Measurements from ENCODE around the gene PLXNC1. TPM values are rescaled to one million over a fixed set of nuclear protein-coding genes. Genes with fewer than 3 reads are reported as not detected.

Gene PLXNC1
- total and polyA plus RNA-seq, 9 of the 15 experiments (the other 6 are each of a cell fraction or from before 2014, with no cell fraction given), result 0.08 to 0.87 (median 0.28) TPM

DNA sequence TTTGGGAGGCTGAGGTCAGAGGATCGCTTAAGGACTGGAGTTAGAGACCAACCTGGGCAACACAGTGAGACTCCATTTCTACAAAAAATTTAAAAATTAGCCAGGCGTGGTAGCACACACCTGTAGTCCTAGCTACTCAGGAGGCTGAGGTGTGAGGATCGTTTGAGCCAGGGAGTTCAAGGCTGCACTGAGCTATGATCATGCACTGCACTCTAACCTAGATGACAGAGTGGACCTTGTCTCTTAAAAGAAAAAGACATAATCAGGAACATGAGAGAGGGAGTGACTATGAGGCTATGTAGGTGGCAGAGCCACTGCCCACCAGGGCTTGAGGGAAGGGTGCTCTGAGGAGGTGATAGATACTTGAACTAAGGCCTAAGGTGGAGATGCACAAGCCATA is 49.2 kb upstream of the PLXNC1 start:
- intact Hi-C loops (cut with micrococcal nuclease) (no loop called here), in situ Hi-C loops (cut with MboI) (no loop called here)
- DNase-seq (ENCODE audit: extremely low read depth in 1 of 4, low spot score in 3 of 4) (no peak), ATAC-seq (no peak), FAIRE-seq (no peak)
- Histone ChIP-seq H3K79me2 (ENCODE audit: control insufficient read depth, insufficient read depth, low read length) (no peaks in the 10 kb centered on the region), H3K4me3 (no peak overlapping the region), H3K36me3 (ENCODE audit: control insufficient read depth, insufficient read depth, low read length) (no peaks in the 10 kb centered on the region), H3K9me1 (ENCODE audit: control insufficient read depth, insufficient read depth, low read length) (no peaks in the 10 kb centered on the region), H3K27me3 (ENCODE audit: control insufficient read depth in 2 of 2, insufficient read depth in 2 of 2, low read length in 2 of 2) (no peaks in the 10 kb centered on the region), H2AFZ (ENCODE audit: low read depth, low read length) (no peak overlapping the region), H3K9me3 (replicated peaks; ENCODE audit: control insufficient read depth, insufficient read depth, low read depth, low read length) (no peaks in the 10 kb centered on the region), H3K9ac (ENCODE audit: insufficient read depth in 1 of 2, low read depth in 2 of 2, low read length in 2 of 2) (no peak overlapping the region), H4K20me1 (replicated peaks; ENCODE audit: control insufficient read depth, insufficient read depth, low read length) (0 out of 2 replicates have a peak, but pooled peaks cover 4% of the 10 kb centered on the region), H3K4me2 (ENCODE audit: insufficient read depth, low read length) (no peak overlapping the region; the same call in 1 of the 2 replicates), H3K4me1 (replicated peaks in 1 of 2; ENCODE audit: control insufficient read depth in 2 of 2, insufficient read depth in 2 of 2, low read length in 2 of 2) (peaks cover 14 to 18% of the 10 kb centered on the region in 2 experiments), H3K27ac (ENCODE audit: extremely low read depth, low read depth, low read length) (no peak overlapping the region)
- TF ChIP-seq TEAD1 (CRISPR knock-in tag; IDR thresholded peaks at IDR 0.05) (0 out of 4 replicates have a peak, but pooled peaks of 1 of the 2 experiments have one; percentile 50), FOXP1 (CRISPR knock-in tag; IDR thresholded peaks at IDR 0.05) (0 out of 2 replicates have a peak, but pooled peaks have one; percentile 28), CEBPG (CRISPR knock-in tag; IDR thresholded peaks at IDR 0.05) (peak; percentile 7; the same call in 1 of the 2 replicates), CEBPG (tag; conservative IDR thresholded peaks at IDR 0.05 in 1 of 2, IDR thresholded peaks at IDR 0.05 in 1 of 2) (no peak), FOXM1 (IDR thresholded peaks at IDR 0.05; ENCODE audit: low read depth) (no peak), FOXM1 (CRISPR knock-in tag; IDR thresholded peaks at IDR 0.05; ENCODE audit: low read depth) (no peak), KLF10 (CRISPR knock-in tag; IDR thresholded peaks at IDR 0.05) (no peak)
- TF ChIP-seq, protein P1, sequence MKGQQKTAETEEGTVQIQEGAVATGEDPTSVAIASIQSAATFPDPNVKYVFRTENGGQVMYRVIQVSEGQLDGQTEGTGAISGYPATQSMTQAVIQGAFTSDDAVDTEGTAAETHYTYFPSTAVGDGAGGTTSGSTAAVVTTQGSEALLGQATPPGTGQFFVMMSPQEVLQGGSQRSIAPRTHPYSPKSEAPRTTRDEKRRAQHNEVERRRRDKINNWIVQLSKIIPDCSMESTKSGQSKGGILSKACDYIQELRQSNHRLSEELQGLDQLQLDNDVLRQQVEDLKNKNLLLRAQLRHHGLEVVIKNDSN (CRISPR knock-in tag; IDR thresholded peaks at IDR 0.05), result 0 out of 2 replicates have a peak, but pooled peaks have one; percentile 18
- TF ChIP-seq, protein P2, sequence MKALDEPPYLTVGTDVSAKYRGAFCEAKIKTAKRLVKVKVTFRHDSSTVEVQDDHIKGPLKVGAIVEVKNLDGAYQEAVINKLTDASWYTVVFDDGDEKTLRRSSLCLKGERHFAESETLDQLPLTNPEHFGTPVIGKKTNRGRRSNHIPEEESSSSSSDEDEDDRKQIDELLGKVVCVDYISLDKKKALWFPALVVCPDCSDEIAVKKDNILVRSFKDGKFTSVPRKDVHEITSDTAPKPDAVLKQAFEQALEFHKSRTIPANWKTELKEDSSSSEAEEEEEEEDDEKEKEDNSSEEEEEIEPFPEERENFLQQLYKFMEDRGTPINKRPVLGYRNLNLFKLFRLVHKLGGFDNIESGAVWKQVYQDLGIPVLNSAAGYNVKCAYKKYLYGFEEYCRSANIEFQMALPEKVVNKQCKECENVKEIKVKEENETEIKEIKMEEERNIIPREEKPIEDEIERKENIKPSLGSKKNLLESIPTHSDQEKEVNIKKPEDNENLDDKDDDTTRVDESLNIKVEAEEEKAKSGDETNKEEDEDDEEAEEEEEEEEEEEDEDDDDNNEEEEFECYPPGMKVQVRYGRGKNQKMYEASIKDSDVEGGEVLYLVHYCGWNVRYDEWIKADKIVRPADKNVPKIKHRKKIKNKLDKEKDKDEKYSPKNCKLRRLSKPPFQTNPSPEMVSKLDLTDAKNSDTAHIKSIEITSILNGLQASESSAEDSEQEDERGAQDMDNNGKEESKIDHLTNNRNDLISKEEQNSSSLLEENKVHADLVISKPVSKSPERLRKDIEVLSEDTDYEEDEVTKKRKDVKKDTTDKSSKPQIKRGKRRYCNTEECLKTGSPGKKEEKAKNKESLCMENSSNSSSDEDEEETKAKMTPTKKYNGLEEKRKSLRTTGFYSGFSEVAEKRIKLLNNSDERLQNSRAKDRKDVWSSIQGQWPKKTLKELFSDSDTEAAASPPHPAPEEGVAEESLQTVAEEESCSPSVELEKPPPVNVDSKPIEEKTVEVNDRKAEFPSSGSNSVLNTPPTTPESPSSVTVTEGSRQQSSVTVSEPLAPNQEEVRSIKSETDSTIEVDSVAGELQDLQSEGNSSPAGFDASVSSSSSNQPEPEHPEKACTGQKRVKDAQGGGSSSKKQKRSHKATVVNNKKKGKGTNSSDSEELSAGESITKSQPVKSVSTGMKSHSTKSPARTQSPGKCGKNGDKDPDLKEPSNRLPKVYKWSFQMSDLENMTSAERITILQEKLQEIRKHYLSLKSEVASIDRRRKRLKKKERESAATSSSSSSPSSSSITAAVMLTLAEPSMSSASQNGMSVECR (CRISPR knock-in tag; IDR thresholded peaks at IDR 0.05), result 0 out of 2 replicates have a peak, but pooled peaks have one; percentile 33
- TF ChIP-seq, protein P3, sequence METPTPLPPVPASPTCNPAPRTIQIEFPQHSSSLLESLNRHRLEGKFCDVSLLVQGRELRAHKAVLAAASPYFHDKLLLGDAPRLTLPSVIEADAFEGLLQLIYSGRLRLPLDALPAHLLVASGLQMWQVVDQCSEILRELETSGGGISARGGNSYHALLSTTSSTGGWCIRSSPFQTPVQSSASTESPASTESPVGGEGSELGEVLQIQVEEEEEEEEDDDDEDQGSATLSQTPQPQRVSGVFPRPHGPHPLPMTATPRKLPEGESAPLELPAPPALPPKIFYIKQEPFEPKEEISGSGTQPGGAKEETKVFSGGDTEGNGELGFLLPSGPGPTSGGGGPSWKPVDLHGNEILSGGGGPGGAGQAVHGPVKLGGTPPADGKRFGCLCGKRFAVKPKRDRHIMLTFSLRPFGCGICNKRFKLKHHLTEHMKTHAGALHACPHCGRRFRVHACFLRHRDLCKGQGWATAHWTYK (CRISPR knock-in tag; IDR thresholded peaks at IDR 0.05), result no peak
- BruUV-seq (replicated peaks), result no TSS peak
- 5% methylated on average over 3 of the region's 3 CpGs for WGBS (ENCODE audit: insufficient coverage, low coverage, missing lambda C conversion rate)
- ChIA-PET POLR2A (interaction anchor here (0.6 to 1.6 kb wide), 5 partner anchors 24 to 596 kb away, joined by 3 to 8 read pairs (median 4); no protein-coding TSS in a partner anchor), CTCF (ENCODE audit: low intra/inter-chr PET ratio) (interaction anchor here (0.6 to 4.8 kb wide), 2 partner anchors 528 to 596 kb away, joined by 3 to 62 read pairs; no protein-coding TSS in a partner anchor)

Data from K562 (cell line).